HG03025 (cell line): ENCODE results near the gene POLR3C.
A peak's percentile ranks its signal among the peaks of the same experiment; 100 is the strongest.
"Not testable (repeated sequence)": the region's sequence is repeated elsewhere in the genome, so short reads cannot be mapped to it uniquely, and the experiment has no call there.

Experiments
- ATAC-seq: cut with Tn5 transposase; IDR thresholded peaks from one replicate; pipeline ENCODE4 v1.9.1; 2021; ENCODE audit warnings: mild to moderate bottlenecking, moderate library complexity; ENCODE audit not compliant: unreplicated experiment, low FRiP score

POLR3C gene

DNA sequence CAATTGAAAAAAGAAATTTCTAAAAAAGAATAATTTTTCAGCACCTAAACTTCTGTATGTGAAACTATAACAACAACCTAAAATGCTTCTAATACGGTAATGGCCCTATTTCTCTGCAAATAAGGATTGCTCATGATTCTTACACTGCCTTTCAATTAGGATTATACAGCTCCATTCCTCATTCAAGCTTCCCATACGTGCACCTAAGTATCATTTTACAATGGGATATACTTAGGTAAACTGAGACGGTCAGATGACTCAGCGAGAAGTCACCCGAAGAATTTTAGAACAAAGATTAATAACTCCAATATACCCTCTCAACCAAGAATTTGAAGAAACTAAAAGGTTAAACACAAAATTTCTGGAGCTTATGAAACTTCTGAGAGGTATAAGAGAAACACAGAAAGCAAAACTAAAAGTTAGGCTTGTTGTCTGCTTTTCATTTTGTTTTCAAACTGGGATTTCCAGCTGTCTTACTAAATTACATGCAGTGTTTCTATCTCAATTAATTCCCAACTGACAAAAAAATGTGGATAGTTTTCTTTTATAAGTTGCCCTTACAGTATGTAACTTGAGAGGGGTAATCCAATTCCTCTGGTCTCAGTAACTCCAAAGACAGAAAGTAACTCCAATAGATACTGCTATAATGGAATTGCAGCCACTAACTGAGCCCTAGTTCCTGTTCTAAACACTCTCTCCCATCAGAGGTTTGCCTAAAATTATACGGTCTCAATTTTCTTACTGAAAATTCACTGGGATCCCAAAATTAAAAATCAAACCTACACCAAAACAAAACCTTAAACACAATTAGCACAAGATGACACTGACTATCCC, 10.8 kb upstream of the POLR3C start:
- ATAC-seq, result not testable (repeated sequence)

DNA sequence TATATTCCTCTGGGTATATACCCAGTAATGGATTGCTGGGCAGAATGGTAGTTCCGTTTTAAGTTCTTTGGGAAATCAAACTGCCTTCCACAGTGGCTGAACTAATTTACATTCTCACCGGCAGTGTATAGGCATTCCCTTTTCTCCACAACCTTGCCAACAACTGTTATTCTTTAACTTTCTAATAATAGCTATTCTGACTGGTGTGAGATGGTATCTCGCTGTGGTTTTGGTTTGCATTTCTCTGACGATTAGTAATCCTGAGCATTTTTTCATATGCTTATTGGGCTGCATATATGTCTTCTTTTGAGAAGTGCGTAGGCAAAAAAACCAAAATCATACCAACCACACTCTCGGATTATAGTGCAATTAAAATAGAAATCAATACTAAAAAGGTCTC, 5.9 kb upstream of the POLR3C start:
- ATAC-seq, result not testable (repeated sequence)

DNA sequence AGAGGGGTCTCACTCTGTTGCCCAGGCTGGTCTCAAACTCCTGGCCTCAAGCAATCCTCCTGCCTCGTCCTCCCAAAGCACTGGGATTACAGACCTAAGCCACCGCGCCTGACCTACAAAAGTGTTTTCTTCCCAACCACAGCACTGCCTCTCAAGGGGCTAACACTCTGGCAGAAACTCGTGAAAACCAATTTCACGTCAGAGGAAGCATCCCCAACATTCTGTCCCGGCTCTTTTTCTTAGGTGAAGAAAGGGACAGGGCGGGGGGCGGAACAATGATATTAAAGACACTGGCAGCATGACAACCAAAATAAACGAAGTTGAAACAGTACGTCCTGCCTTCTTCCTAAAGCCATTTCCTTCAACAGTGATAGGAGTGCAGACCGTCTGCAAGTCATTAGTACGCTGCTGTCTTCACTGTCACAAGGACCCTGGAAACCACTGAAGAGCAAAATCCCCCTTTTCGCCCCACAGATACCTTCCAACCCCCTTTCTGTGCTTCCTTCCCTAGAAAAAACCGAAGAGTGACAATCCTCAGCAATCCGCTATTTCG, 1.1 kb upstream of the POLR3C start:
- ATAC-seq, result not testable (repeated sequence)

DNA sequence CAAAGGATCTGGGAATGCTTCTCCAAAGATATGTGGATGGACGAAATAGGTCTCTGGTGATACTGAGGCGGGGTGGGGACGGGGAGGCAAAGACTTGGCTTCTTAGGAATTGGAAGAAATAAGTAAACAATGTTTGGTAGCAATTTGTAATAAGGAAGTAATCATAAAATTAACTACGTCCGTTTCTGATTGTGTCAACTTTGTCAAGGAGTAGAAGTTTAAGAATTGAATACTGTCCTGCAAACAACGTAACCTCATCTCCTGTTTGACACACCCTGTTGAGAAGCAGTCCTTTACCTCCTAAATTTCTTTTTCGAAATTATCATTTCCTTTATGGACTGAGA, 471 bp downstream of the POLR3C start:
- no peak for ATAC-seq

DNA sequence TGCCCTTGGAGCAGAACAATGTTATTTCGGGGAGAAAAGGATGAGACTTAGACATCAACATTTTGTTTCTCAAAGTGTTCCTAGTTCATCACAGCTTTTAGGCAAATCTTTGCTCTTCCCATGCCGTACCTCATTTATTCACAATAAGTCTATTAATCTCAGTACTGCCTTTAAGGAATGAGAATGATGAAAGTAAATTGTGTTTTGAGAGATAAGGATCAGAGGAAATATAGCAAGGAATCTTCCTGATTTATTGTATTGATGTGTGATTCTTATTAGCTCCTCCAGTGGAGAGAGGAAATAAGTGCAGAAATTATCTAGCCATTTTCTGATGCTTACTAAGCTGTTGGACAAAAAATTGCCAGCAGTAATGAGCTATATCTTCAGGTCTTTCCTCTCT, 2.0 kb downstream of the POLR3C start:
- ATAC-seq, result no peak

DNA sequence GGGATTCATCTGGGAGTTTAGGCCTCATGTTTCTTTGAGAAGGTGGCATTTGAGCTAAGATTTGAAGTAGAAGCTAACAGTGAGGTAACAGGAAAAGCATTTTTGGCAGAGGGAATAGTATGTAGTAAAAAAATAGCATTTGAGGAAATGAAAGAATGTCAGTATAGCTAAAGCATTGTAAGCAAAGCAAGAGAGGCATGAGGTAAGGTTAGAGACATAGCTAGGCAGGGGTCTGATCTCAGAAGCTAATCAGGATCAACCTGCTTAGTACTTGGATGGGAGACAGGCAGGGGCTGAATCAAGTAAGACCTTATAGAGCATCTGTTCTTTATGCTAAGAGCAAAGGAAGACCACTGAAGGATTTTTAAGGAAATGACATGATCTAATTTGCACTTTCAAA, 4.0 kb downstream of the POLR3C start:
- no peak for ATAC-seq

DNA sequence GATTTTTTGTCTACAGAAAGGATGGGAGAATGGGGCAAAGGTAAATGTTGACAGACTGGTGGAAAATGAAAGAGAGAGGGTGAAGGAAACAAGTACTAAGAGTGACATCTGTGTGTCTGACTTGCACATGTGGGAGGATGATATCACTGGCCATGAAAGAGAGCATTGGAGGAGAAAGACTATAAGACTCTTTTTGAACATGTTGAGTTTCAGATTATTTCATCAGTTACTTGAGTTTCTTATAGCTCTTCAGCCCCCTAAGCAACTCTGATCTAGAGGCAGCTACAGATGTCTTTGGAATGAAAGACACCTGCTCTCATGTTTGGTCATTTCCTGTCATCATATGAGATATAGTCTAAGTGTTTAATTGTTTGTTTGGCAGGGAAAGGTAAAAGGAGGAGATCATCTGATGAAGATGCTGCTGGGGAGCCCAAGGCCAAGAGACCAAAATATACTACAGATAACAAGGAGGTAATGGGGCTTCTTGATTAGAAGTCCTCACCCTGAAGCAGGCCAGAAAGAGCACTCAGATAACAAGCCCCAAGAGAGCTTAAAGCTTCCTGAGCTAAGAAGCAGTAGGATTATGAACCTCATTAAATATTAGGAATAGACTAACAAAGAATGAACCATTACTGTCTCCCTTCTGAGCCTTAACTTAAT, 4.5 kb downstream of the POLR3C start:
- no peak for ATAC-seq

DNA sequence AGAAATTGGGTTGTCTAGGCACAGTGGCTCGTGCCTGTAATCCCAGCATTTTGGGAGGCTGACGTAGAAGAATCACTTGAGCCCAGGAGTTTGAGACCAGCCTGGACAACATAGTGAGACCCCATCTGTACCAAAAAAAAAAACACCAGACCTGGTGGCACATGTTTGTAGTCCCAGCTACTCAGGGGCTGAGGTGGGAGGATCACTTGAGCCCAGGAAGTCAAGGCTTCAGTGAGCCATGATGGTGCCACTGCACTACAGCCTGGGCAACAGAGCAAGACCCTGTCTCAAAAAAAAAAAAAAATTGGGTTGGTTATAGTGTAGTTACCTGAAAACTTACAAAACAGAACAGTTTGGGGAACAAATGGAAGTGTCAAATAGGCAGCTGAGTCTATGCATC, 6.8 kb downstream of the POLR3C start:
- not testable (repeated sequence) for ATAC-seq

DNA sequence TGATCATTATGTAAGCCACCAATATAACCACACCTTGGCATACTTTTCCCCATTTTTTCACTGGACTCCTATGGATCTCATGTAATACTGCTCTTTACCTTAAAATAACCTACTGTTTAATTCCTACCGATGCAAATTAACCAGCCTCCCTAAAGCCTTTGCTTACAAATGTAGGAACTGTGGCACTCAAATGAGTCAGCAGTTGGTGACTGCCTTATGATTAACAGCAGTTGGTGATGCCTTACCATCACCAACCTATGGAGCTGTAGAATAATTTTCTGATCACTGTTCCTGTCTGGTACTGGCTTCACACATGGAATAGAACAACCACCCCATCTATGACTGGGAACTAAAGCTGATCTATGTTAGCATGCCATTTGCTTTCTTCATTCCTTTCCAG, 13.7 kb downstream of the POLR3C start:
- ATAC-seq, result no peak

DNA sequence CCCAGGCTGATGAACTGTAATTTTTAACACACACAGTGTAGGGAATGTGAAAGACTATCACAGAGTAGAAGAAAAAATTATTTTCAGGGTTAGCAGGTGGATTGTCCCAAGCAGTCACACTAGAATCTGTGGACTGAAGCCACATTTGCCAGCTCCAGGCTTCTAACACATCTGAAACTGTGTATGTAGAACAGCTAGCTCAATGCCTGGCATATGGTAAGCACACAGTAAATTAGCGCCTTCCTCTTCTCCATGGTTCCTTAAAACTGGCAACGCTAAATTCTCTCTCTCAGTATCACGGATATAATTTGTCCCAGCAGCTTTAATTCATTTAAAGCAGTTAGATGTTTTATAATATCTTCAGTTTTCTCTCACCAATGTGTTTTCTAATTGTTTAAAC, 19.0 kb downstream of the POLR3C start:
- ATAC-seq, result no peak

DNA sequence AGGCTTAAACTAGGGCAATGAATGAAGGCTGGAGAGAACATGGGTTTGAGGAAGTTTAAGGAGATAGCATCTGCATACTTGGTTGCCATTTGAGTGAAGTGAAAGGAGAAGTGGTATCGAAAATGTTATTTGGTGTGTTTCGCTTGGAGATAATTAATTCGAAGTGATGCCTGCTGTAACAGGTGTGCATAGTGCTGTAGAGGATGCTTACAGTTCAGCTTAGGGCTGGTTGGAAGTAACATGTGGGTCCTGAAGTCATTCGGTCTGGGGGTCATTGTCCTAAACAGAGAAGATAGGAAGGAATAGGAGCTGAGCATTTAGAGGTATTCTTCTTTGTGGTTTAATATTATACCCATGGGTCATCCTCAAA, 21.1 kb downstream of the POLR3C start:
- ATAC-seq, result peak; percentile 45

DNA sequence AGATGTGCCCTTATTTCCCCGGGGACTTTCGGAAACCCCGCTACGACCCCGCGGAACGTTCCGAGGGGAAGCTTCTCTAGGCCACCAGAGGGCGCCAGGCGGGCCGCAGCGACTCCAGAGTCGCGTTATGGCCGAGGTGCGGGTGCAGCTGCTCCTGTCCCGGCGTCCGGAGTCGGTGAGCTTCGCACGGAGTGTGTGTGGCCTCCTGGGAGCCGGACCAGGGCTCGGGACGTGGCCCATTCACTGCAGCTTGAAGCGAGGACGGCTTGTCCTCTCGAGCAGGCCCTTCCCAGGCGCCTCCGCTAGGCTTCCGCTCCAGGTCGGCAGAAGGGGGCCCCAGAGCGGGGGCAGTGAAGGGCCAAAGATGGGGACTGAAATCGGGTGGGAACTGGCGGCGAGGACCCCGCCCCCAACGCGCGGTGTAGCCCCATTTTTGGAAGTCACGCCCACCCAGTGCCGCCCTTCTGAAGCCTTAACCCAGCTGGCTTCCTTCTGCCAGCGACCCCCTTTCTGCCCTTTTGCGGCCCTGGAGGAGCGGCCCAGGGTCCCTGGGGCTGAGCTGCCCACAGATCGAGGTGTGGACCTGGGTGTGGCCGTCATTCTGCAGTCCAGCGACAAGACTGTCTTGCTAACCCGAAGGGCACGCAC, 21.6 kb downstream of the POLR3C start, which contains the start of gene NUDT17:
Gene NUDT17 (plus strand): TSS at position 117 of the 648 bp plus-strand sequence. CDS start 11 bp downstream, at position 128.
- ATAC-seq, result peak; percentile 53

DNA sequence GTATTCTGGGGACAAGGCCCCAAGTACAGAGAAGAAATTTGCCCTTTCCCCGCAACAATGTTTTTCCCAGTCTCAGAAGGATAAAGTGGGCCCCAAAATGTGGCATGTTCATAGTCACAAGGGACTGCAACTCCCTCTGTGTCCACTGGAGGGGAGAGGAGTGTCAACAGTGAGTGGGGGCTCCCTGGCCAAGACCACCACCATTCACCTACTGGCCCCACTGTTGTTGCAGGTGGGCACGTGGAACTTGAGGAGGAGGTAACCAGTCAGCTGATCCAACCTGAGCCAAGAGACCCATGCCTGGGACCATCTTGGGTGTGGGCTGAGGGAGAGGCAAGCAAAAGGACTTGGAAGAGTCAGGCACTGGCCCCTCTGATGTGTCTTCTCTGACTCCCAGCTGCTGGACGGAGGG, 22.2 kb downstream of the POLR3C start:
- ATAC-seq, result no peak

DNA sequence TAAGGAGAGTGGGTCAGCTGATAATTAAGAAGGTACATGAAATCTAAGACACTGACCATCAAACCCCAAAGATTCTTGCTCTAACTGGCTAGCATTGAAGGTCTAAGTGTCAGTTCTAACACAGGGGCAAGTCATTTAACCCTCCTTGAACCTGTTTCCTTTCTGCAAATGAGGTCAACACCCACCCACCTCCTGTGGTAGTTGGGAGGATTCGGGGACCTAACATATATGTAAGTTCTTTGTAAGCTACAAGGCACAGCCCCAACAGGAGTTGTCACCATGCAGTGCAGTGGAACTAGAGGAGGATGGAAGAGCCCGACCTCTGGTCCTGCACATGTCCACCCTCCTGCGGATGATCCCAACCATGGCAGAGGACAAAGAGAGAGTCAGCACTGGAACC, 23.8 kb downstream of the POLR3C start:
- ATAC-seq, result no peak

DNA sequence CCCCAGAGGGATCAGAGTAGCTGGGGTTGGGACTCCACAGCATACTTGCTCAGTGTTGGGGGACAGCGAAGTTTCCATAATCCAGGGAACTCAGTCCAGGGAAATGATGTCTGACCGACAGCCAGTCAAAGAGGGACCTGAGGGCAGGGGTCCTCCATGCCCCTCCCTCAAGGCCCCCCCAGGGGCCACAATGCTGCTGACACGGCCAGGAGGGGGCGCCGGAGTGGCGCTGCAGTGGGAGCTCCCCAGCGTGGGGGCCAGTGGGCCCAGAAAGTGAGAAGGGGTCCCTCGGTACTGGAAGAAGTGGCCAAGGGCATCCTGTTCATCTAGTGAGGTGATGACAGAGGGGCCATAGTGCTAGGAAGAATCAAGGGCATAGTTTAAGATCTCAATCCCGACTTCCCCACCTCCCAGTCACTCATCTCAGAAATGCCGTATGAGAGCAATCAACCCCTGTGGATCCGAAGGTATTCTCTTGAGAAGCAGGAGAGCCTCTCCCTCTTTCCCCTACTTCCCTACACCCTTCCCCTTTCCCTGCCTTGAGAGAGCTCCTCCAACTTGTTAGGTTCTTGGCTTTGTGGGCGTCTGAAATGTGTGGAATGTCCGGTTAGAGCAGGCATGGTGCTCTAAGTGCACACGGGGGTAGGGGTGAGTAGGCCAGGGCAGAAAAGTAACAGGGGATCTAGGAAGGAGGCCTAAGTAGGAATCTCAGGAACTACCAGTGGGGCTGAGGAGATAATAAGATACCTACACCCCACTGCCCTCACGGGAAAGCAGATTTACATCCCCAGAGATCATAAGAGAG, 25.6 kb downstream of the POLR3C start:
- ATAC-seq, result no peak

DNA sequence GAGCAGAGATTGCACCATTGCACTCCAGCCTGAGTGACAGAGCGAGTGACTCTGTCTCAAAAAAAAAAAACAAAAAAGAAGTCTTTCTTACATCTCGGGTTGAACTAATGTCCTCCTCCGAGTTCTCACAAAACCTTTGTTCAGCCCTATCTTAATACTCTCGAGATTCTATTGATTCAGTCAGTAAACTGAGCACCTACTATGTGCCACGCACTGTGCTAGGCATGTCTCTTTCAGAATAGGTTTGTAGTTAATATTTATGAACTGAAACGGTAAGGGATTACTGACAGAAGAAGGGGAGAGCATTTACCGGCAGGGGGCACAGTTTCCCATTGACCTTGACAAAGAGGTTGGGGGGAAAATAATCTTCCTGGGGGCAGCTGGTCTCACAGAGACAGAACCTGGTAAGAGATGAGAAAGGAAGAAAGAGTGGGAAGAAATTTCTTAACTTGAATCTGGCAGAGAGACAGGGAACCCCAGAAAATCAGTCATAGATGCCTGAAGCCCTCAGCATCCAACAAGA, 31.5 kb downstream of the POLR3C start:
- ATAC-seq, result no peak

DNA sequence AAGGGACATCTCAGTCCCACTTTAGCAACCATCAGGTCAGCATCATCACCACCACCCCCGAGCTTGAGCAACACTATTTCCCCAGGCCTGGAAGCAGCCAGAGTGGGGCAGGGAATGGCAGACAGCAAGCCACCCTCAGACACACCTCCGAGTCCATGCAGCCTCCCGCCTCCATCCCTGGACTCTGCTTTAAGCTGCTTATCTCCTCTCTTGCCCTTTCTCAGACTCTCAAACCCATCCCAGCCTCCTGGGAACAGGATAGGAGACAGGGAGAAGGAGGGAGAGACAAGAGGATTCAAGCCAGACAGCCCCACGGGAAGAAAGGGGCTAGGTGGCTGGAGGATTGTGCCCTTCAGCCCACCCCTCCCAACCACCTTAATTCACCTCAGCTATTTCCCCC, 33.2 kb downstream of the POLR3C start:
- no peak for ATAC-seq

DNA sequence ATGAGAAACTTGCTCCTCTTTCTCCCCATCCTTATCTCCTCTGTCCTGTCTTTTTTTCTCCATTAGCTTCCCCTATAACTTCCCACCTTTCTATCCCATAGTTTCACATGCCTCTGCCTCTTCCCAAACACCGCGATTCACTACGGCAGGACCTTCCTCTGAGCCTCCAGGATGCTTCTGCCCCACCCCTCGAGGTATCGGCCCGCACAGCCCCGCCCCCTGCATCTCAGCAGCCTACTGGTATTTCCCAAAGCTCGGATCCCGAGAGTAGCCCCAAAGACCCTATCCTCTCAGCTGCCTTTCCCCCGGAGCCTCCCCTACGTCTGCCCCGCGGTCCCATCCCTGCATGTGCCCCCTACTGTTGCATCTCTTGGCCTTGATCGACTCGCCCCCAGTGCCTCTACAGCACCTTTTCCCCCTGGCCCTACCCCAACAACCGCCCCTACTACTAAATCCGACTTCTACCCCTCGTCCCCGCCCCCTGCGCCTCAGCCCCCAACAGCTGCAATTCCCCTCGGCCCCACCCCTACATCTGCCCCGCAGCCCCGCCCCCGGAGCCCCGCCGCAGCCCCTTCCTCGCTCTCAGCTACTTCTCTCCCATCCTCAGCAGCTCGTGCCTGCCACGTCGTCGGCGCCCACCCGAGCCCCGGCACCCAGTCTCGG, 34.4 kb downstream of the POLR3C start:
- ATAC-seq, result no peak

DNA sequence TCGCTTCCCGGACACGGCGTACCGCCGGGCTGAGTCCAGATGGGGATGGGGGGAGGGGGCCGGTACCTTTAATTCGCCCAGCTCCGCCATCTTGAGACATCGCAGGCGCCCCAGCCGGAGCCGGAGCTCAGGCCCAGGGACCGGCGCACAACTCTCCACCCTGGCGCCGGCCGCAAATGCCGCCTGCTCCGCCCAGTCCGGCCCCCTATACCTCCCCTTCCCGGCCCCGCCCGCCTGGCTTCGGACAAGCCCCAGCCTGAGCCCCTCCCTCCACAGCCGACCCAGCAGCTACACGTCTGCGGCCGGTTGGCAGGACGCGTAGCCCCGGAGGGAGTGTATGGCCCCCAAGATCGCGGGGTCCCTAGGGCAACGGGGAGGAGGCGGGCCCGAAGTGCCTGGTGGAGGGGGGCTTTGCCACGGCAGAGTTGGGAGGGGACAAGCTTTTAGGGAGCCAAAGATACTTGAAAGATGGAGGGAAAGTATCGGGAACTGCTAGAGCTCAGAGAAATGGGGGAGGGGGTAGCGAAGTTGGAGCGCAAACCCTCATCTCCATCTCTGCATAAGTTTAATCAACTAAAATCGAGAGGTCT, 35.0 kb downstream of the POLR3C start, which contains the start of gene PIAS3:
Gene PIAS3 (minus strand): TSS at position 181 of the 590 bp plus-strand sequence. CDS start 91 bp downstream, at position 90.
- peak; percentile 74 for ATAC-seq
